PFSK-1 (cell line): ENCODE measurements around the gene ZNF460.

ENCODE experiments used
- FOXP2 ChIP-seq: optimal IDR thresholded peaks from 2 replicates; pipeline ENCODE3; 2011; ENCODE audit warnings: borderline replicate concordance, control low read depth, inconsistent platforms; ENCODE audit not compliant: insufficient read depth; ENCODE audit errors: extremely low read length, extremely low read depth
- POLR2AphosphoS5 ChIP-seq: IDR thresholded peaks from 2 replicates; pipeline ENCODE4 v1.6.1; 2012; ENCODE audit warnings: low read depth, mild to moderate bottlenecking, control low read depth, low read length, moderate library complexity
- TAF1 ChIP-seq: IDR thresholded peaks from 2 replicates; pipeline ENCODE4 v1.6.1; 2012; ENCODE audit warnings: low read length, control low read depth, borderline replicate concordance; ENCODE audit not compliant: insufficient read depth

DNA sequence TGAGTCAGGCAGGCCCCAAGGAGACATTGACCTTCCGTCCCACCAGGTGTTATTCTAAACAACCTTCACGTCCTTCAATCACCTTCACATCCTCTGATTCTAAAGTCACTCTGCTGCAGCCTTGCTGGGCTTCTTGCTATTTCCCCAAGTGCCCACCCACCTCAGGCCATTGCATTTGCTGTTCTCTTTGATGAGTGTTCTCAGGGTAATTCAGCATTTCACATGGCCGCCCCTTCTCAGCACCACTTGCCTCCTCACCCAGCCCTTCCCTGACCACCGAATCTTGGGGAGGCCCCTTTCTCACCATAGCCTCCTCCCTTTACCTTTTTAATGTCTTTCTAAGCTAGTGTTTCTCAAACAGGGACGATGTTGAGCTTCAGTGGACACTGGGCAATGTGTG lies 35.2 kb upstream of the ZNF460 start:
- TF ChIP-seq POLR2AphosphoS5 (no peak), TAF1 (no peak), FOXP2 (no peak)
